NCI-H1417 (cell line): ENCODE measurements around the gene MME.
A peak's percentile ranks its signal among the peaks of the same experiment; 100 is the strongest.

Experiments used
- DNase-seq, 3 experiments: peaks; one replicate each; lab custom pipeline; 2025; lab: John Stamatoyannopoulos, UW

The MME gene

DNA sequence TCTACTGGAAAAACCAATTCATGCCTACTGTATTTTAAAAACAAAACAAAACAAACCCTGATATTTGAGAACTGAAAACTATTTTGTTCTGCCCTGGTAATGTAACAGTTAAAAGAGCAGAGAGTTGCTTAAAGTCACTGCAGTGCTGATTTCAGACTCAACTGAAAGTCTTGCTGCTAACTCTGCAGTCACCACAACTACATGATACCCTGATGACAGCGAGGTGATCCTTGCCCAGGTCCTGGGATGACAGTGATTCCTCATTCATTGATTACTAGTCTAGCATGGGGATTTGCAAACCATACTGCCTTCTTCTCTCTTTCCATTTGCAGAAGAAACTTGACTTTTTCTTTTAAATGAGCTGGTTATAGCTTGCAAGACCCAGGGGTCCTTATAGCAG, 67.5 kb downstream of the MME start:
- DNase-seq: no peak

DNA sequence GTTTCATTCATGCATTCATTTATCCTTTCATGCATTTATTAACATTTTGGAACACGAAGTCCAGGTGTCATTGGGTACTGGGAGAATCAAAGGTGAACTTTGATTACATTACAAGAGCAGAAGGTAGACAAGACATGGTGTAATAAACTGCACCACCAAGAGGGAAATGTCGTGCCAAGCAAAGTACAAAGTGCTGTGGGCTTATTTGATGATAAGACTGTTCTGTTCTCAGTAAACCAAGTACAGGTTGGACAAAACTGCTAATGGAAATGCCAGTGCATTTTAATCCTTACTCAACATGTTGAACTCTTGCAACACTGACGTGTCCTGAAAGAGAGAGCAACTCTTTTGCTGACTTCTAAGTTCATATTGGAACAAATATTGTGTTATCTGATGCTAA, 69.4 kb downstream of the MME start:
- DNase-seq: no peak

DNA sequence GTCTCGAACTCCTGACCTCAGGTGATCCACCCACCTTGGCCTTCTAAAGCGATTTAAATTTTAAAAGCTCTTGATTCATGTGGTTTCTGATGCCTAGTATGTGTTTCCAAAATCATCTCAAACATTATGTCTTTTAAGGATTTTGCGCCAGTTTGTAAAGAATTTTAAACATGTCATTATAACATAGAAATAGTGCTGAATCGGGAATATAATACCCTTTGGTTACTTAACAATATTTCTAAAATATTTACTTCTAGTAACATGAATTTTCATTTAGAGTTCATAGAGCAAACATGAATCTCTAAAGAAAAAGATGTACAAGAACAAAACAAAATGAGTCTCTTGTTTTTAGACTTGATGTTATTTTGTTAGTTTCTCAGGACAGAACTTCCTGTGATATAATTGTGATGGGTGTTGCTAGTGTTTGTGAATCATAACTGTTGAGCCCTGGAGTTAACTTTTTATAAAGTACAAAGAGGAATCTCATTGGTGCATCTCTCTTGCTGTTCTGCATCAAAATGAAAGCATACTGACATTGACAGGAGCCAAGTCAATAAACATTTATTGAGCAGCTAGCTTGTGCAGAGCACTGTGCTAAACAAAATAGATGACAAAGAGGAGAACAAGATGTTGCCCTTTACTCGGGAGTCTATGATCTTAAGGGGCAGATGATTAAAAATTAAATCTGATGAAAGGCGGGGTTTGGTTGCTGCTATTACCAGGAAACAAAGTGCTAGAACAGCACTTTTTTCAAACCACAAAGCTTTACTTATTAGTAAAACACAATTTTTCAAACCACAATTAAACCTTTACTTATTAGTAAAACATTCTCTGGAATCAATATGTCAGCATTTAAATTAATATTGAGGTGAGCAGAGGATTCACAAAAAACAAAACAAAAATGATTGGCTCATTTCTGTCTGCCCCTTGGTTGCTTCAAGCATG, 73.4 kb downstream of the MME start:
- no peak for DNase-seq

DNA sequence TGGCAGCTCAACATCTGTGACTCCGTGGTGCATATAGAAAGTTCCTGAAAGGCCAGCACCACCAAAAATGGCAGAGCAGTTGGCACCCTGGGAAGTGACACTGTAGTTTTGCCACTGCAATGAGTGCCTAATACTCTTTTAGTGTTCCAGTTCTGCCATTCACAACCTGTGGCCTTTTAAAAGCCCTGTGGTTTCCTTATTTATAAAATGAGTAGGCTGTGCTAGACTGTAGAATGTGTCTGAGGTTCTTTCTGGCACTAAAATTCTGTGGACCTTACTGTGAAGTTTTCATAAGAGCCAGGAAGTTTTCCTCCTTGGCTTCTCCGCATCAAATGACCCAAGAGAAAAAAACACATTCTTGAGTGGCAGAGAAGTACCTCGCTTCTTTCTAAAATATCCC, 74.1 kb downstream of the MME start:
- no peak for DNase-seq

GRCh38 chr3:155158346-155159037, 78.4 kb downstream of the MME start:
- no peak for DNase-seq

DNA sequence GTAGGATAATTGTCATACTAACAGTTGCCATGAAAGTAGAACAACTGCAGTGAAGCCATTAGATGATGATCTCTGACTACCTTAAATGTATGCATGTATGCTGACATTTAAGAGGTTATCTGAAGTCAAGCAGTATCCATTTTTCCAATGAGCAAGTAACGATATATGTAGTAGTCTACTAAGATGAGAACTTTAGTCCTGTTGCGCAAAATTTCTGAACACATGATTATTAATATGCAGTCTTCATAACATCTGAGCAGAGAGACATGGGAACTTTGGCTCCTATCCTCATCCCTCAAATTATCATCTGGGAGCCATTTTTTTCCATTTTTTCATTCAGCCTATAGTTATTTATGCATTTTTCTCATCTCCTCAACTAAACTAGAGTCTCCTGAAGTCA, 79.2 kb downstream of the MME start:
- peak in 1 of 3 experiments; percentile 9 for DNase-seq

DNA sequence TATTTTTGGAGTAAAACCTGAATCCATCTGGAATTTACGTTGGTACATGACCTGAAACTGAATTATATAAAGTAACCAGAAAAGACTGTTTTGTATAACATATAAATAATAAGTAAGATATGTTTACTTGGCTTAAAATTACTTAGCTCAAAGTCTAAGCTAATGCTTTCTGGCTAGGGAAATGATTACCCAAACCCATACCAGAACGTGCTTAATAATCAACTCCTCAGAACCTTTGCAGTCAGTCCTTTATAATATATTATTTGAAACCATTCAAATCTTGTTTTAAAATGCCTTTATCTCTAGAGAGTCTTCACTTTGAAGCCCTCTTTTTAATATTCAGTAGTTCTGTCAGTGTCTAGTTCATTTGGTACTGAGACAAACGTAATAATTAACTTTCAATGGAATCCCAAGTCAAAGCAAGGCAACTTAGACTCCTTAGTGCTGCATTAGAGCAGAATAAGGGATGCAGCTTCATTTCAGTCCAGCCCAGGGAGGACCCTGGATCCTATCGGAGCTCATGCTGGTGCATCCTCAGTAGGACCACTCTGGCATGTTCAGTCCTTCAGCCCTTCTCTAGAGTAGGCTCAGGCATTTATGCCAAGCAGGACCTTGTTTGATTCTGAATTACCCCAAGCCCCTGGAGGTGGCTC, 81.6 kb downstream of the MME start:
- DNase-seq: no peak

DNA sequence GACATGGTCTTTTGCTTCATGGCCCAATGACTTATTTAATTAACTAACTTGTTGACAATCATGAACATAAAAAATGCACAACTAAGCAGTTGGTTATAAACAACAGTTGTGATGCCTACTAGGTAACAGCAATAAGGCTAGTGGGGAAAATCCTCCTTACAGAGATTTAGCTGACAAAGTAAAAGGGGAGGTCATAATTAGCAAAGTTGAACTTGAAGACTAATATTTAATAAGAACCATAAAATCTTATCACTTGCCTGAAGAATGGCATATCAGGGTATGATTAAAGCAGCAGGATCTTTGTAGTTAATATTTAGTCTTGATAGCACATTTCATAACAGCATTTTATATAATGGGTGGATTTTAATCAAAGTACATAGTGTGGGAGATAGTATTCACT, 84.2 kb downstream of the MME start:
- no peak for DNase-seq

GRCh38 chr3:155166441-155166840, 86.3 kb downstream of the MME start:
- no peak for DNase-seq

- DNase-seq: no peak
These were observed 89.1 kb downstream of the MME start for GRCh38 chr3:155169197-155169596.

GRCh38 chr3:155173771-155174170, 93.7 kb downstream of the MME start:
- no peak for DNase-seq

DNA sequence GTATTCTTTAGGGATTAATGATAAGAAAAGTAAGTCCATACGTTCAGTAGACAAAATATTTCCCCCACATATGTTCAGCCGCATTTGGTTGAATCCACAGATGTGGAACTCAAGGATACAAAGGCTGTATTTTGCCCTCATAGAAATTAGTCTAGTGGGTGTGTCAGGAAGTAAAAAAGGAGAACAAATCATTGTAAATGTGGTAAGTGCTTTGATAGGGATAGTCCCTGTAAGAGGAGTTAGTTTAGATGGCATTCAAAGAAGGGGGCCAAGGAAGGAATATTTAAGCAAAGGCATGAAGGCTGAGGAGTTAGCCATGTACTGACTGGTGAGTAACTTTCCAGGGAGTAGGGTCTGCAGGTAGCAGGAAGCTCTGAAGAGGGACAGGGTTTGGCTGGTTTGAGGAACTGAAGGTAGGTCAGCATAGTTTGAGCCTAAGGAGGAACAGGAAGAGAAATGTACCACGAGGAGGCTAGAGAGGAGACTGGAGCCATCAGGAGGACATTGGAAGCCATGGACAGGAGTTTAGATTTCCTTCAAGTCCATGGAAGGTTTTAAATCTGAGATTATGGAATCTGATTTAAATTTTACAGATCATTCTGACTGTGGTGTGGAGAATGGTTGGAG, 98.8 kb downstream of the MME start:
- no peak for DNase-seq

DNA sequence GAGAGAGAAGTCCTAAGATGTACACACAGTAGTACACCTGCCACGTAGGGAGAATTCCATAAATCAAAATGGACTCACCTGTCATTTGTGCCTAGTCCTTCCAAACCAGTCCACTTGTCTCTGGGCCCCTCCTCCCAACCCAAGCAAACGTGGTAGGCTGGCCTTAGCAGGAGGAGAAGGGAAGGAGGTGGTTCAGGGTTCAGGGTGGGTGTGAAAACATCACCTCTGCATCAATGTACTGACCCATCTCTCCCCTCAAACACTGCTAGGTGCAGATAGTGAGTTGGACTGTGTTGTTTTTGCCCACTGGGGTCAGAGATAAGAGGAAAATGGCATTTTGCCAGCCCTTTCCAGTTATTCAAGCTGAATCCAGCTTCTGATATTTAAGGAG, 99.3 kb downstream of the MME start:
- peak in 1 of 3 experiments; percentile 23 for DNase-seq

- DNase-seq: no peak
These were observed 100.0 kb downstream of the MME start for GRCh38 chr3:155179966-155180757.

DNA sequence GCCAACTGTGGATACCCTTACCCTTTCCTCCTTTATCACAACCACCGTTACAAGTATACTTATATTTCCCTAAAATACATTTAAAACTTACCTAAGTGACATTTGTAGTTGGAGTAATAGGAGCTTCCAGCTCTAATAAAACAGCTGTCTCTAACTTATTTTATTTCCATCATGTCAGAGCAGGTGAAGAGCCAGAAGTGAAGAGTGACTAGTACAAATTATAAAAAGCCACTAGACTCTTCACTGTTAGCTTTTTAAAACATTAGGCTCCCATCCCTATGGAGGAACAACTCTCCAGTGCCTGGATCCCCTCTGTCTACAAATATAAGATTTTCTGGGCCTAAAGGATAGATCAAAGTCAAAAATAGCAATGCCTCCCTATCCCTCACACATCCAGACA, 102.3 kb downstream of the MME start:
- DNase-seq: no peak

DNA sequence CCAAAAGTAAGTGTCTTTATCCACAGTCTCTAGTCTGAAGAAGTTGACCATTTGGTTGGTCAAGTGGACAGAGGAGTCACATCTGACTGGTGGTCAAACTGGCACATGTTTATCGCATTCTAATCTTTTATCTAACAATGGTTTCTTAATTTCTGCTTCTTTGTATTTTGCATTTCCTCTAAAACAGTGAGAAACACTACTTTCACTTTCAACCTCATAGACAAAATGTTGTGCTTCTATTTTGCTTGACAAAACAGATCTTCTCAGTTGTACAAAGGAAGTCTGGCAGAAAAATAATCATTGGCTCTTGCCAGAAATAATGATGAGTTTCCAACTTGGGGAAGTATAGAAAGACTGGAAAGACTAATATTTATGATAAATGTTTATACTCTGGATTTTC, 103.9 kb downstream of the MME start:
- DNase-seq: no peak

- DNase-seq: no peak
These were observed 105.5 kb downstream of the MME start for GRCh38 chr3:155185631-155186071.

DNA sequence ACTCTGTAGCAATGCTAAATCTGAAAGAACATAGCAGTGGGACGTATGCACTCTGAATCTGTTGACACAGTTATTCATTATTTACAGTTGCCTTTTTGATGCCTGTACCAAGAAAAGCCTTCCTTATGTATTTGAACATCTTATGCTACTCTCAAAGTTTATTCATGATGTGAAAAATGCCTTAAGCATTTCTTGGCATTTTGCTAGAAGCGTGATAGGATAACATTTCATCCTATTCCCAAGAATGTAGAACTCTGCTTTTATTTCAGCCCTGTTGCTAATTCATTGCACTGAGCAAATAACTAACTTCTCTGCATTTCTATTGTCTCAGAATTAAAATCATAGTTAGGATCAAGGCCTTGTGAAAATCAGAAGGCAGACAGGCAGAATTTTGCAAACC, 107.9 kb downstream of the MME start:
- no peak for DNase-seq

DNA sequence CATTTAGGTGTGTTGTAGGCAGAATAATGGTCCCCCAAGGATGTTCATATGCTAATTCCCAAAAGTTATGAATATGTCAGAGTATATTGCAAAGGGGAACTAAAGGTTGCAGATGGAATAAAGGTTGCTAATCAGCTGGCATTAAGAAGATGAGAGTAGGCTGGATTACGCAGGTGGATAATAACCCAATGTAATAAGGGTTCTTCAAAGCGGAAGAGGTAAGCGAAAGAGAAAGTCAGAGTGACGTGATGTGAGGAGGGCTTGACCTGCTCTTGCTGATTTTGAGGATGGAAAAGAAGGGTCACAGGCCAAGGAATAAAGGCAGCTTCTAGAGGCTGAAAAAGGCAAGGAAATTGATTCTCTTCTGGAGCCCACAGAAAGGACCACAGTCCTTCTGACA, 109.4 kb downstream of the MME start:
- peak in 1 of 3 experiments; percentile 6 for DNase-seq

- DNase-seq: no peak
These were observed 110.6 kb downstream of the MME start for GRCh38 chr3:155190691-155191090.

DNA sequence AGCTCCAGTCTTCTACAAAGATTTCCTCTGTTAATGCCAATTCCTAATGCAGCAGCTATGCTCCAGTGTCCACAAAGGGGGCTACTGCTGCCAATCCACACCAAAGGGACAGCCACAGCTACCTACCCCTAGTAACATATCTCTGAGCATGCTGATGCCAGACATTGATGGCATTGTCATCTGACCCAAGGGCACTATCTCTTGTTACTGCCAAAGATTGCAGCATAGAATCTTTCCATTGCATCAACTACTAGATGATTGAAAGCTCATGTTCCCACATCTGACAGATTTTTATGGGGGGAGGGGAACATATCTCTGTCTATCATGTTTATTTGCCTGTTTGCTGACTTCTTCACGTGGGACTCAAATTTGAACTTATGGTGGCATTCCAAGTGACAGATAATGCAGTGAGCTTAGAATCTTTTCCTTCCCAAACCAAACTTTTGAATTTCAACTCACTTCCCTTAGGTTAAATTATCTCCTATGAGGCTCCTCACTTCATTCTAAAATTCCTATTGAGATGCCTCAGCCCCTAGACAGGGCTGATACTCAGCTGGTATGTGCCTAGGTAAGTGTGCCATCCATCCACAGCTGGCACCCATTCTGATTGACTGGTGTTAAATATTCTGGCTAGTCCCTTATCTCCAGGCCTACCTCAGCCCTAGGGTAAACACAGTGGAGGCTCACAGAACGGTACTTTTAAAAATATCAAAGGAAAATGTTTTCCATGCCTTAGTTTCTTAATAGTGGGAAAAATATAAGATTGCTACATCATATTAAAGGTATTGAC, 113.0 kb downstream of the MME start:
- DNase-seq: no peak
